Stimulated activated CD8-positive, alpha-beta memory T cell treated with anti-CD3 and anti-CD28 coated beads, Interleukin-15, amount 100 ng/mL, for 4 hours (primary cell): ENCODE results near the gene SLC2A5.

Experiments
- DNase-seq, 2 donors: peaks; one replicate each; pipeline ENCODE4 v3.0.0-alpha.2; 2020; ENCODE audit warnings: low read depth in 2 of 2

The SLC2A5 gene

GRCh38 chr1:9088807-9089206 is 19.4 kb upstream of the SLC2A5 start:
- no peak for DNase-seq

GRCh38 chr1:9087411-9088125 is 18.1 kb upstream of the SLC2A5 start:
- DNase-seq, result no peak

- no peak for DNase-seq
Observed at GRCh38 chr1:9086796-9087195, 17.4 kb upstream of the SLC2A5 start.

- DNase-seq, result no peak
Observed at GRCh38 chr1:9086045-9086444, 16.6 kb upstream of the SLC2A5 start.

- DNase-seq, result no peak
Observed at GRCh38 chr1:9085306-9085940, 16.0 kb upstream of the SLC2A5 start.

- no peak for DNase-seq
Observed at GRCh38 chr1:9084906-9085305, 15.5 kb upstream of the SLC2A5 start.

GRCh38 chr1:9081473-9081872 is 12.0 kb upstream of the SLC2A5 start:
- no peak for DNase-seq

- DNase-seq, result no peak
Observed at GRCh38 chr1:9080705-9081291, 11.4 kb upstream of the SLC2A5 start.

GRCh38 chr1:9079988-9080704 is 10.7 kb upstream of the SLC2A5 start:
- no peak for DNase-seq

GRCh38 chr1:9078752-9079500 is 9.5 kb upstream of the SLC2A5 start:
- DNase-seq, result no peak

GRCh38 chr1:9078015-9078751 is 8.7 kb upstream of the SLC2A5 start:
- no peak for DNase-seq

GRCh38 chr1:9075022-9075421 is 5.6 kb upstream of the SLC2A5 start:
- DNase-seq, result no peak

GRCh38 chr1:9073143-9073542 is 3.7 kb upstream of the SLC2A5 start:
- DNase-seq, result no peak

- no peak for DNase-seq
Observed at GRCh38 chr1:9071554-9072235, 2.3 kb upstream of the SLC2A5 start.

GRCh38 chr1:9070486-9070885 is 1.1 kb upstream of the SLC2A5 start:
- DNase-seq, result no peak

- DNase-seq, result no peak
Observed at GRCh38 chr1:9068981-9069325, 482 bp downstream of the SLC2A5 start.

GRCh38 chr1:9066945-9067807 is 2.3 kb downstream of the SLC2A5 start:
- no peak for DNase-seq

- DNase-seq, result no peak
Observed at GRCh38 chr1:9065213-9065751, 4.2 kb downstream of the SLC2A5 start.

GRCh38 chr1:9062846-9063245 is 6.6 kb downstream of the SLC2A5 start:
- DNase-seq, result no peak
